WTC11 (cell line): ENCODE data around the gene MGRN1. TPM values are rescaled to one million over a fixed set of nuclear protein-coding genes. Genes with fewer than 3 reads are reported as not detected.

Experiments
- ATAC-seq: fragments of 200-7000 bp; cut with Tn5 transposase; 2 replicates; pipeline ENCODE4 v1.10.0; 2021; ENCODE audit warnings: mild to moderate bottlenecking, moderate library complexity
- CTCF ChIA-PET: fragments of 300-600 bp; sonication (Branson Sonifier 250); formaldehyde crosslinking; loops from one replicate; lab custom pipeline; 2021; ENCODE audit warnings: antibody characterized with exemption; lab: Charles Lee
- POLR2A ChIA-PET: fragments of 350-600 bp; sonication (Branson Sonifier 250); formaldehyde crosslinking; loops from one replicate; lab custom pipeline; 2021; ENCODE audit warnings: antibody characterized with exemption; lab: Charles Lee
- DNase-seq: peaks from one replicate; pipeline ENCODE4 v3.0.0; 2021; ENCODE audit warnings: low spot score
- H3K27ac Mint-ChIP-seq: 2 replicates; pipeline ENCODE4 v1.8.0; 2021; ENCODE audit warnings: mixed read lengths
- H3K27me3 Mint-ChIP-seq: 2 replicates; pipeline ENCODE4 v1.8.0; 2021; ENCODE audit warnings: low read depth, mild to moderate bottlenecking, moderate library complexity, mixed read lengths
- H3K36me3 Mint-ChIP-seq: 2 replicates; pipeline ENCODE4 v1.8.0; 2021; ENCODE audit warnings: mixed read lengths
- H3K4me1 Mint-ChIP-seq: 2 replicates; pipeline ENCODE4 v1.8.0; 2022; ENCODE audit warnings: mixed read lengths
- H3K4me3 Mint-ChIP-seq: 2 replicates; pipeline ENCODE4 v1.8.0; 2021; ENCODE audit warnings: mild to moderate bottlenecking, moderate library complexity, mixed read lengths
- H3K9me3 Mint-ChIP-seq: 2 replicates; pipeline ENCODE4 v1.8.0; 2021; ENCODE audit warnings: mixed read lengths
- AFF4 ChIP-seq: sonication (generic); formaldehyde crosslinking; IDR thresholded peaks from 2 replicates; pipeline ENCODE4 v1.8.1; 2023; ENCODE audit warnings: mild to moderate bottlenecking, missing genetic modification reagents, borderline replicate concordance
- CREM ChIP-seq: sonication (generic); formaldehyde crosslinking; IDR thresholded peaks from 2 replicates; pipeline ENCODE4 v1.8.1; 2022; ENCODE audit warnings: mild to moderate bottlenecking, missing genetic modification reagents, moderate library complexity
- CTCF ChIP-seq: fragments of 200-600 bp; IDR thresholded peaks from 2 replicates; pipeline ENCODE4 v1.8.0; 2022; ENCODE audit warnings: antibody characterized with exemption
- E2F4 ChIP-seq: sonication (generic); formaldehyde crosslinking; IDR thresholded peaks from 2 replicates; pipeline ENCODE4 v1.8.1; 2022; ENCODE audit warnings: low read depth, mild to moderate bottlenecking, moderate library complexity, missing genetic modification reagents, borderline replicate concordance
- ETV6 ChIP-seq: sonication (generic); formaldehyde crosslinking; IDR thresholded peaks from 2 replicates; pipeline ENCODE4 v1.8.1; 2022; ENCODE audit warnings: mild to moderate bottlenecking, missing genetic modification reagents
- FOXJ3 ChIP-seq: sonication (generic); formaldehyde crosslinking; IDR thresholded peaks from 2 replicates; pipeline ENCODE4 v1.9.0; 2021; ENCODE audit warnings: missing genetic modification reagents, mild to moderate bottlenecking, borderline replicate concordance
- GABPB1 ChIP-seq: sonication (generic); formaldehyde crosslinking; IDR thresholded peaks from 2 replicates; pipeline ENCODE4 v1.8.1; 2023; ENCODE audit warnings: mild to moderate bottlenecking, missing genetic modification reagents
- JAZF1 ChIP-seq: fragments of 250-450 bp; sonication (Bioruptor Pico); IDR thresholded peaks from 2 replicates; pipeline ENCODE4 v1.9.0; 2021; ENCODE audit warnings: moderate library complexity, mild to moderate bottlenecking, inconsistent platforms
- KAT7 ChIP-seq: sonication (generic); formaldehyde crosslinking; IDR thresholded peaks from 2 replicates; pipeline ENCODE4 v1.8.1; 2023; ENCODE audit warnings: missing genetic modification reagents, mild to moderate bottlenecking, borderline replicate concordance
- MAX ChIP-seq: sonication (generic); formaldehyde crosslinking; IDR thresholded peaks from 2 replicates; pipeline ENCODE4 v1.8.0; 2022; ENCODE audit warnings: mild to moderate bottlenecking, missing genetic modification reagents
- MXD4 ChIP-seq: fragments of 250-450 bp; sonication (Bioruptor Pico); IDR thresholded peaks from 2 replicates; pipeline ENCODE4 v1.8.0; 2021; ENCODE audit warnings: mild to moderate bottlenecking, moderate library complexity, borderline replicate concordance
- NFE2L1 ChIP-seq: sonication (generic); formaldehyde crosslinking; IDR thresholded peaks from 2 replicates; pipeline ENCODE4 v1.8.1; 2023; ENCODE audit warnings: missing genetic modification reagents
- PRRX2 ChIP-seq: fragments of 250-450 bp; sonication (Bioruptor Pico); IDR thresholded peaks from 2 replicates; pipeline ENCODE4 v1.8.0; 2021; ENCODE audit warnings: mild to moderate bottlenecking
- TEAD4 ChIP-seq: sonication (generic); formaldehyde crosslinking; IDR thresholded peaks from 2 replicates; pipeline ENCODE4 v1.8.0; 2022; ENCODE audit warnings: mild to moderate bottlenecking, missing genetic modification reagents
- USF1 ChIP-seq: sonication (generic); formaldehyde crosslinking; IDR thresholded peaks from 2 replicates; pipeline ENCODE4 v1.8.0; 2022; ENCODE audit warnings: mild to moderate bottlenecking, missing genetic modification reagents
- ZNF317 ChIP-seq: sonication (generic); formaldehyde crosslinking; IDR thresholded peaks from 2 replicates; pipeline ENCODE4 v1.8.1; 2023; ENCODE audit warnings: low read depth, mild to moderate bottlenecking, moderate library complexity, missing genetic modification reagents, borderline replicate concordance
- ZNF396 ChIP-seq: fragments of 250-450 bp; sonication (Bioruptor Pico); IDR thresholded peaks from 2 replicates; pipeline ENCODE4 v1.8.0; 2021; ENCODE audit warnings: mild to moderate bottlenecking, moderate library complexity, borderline replicate concordance
- ZNF532 ChIP-seq: fragments of 250-450 bp; sonication (Bioruptor Pico); IDR thresholded peaks from 2 replicates; pipeline ENCODE4 v1.9.0; 2021; ENCODE audit warnings: mild to moderate bottlenecking, borderline replicate concordance
- total RNA-seq: library from RNA; stranded (reverse); gene quantifications from 3 replicates; pipeline ENCODE4 v1.2.3, GENCODE V29; 2021
- TF ChIP-seq, protein P1 (sequence below): sonication (generic); formaldehyde crosslinking; conservative IDR thresholded peaks from 2 replicates; pipeline ENCODE4 v1.8.1; 2023; ENCODE audit warnings: mild to moderate bottlenecking, low read depth, missing genetic modification reagents, moderate library complexity

The MGRN1 gene
- total RNA-seq, 1 experiment from 2014 or later, result 88.8 TPM

- TF ChIP-seq, protein P1, sequence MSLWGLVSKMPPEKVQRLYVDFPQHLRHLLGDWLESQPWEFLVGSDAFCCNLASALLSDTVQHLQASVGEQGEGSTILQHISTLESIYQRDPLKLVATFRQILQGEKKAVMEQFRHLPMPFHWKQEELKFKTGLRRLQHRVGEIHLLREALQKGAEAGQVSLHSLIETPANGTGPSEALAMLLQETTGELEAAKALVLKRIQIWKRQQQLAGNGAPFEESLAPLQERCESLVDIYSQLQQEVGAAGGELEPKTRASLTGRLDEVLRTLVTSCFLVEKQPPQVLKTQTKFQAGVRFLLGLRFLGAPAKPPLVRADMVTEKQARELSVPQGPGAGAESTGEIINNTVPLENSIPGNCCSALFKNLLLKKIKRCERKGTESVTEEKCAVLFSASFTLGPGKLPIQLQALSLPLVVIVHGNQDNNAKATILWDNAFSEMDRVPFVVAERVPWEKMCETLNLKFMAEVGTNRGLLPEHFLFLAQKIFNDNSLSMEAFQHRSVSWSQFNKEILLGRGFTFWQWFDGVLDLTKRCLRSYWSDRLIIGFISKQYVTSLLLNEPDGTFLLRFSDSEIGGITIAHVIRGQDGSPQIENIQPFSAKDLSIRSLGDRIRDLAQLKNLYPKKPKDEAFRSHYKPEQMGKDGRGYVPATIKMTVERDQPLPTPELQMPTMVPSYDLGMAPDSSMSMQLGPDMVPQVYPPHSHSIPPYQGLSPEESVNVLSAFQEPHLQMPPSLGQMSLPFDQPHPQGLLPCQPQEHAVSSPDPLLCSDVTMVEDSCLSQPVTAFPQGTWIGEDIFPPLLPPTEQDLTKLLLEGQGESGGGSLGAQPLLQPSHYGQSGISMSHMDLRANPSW (CRISPR knock-in tag), result no peak
- TF ChIP-seq AFF4 (CRISPR knock-in tag) (no peak), PRRX2 (no peak)
Measured at GRCh38 chr16:4668313-4668960, 43.8 kb downstream of the MGRN1 start (continued).

DNA sequence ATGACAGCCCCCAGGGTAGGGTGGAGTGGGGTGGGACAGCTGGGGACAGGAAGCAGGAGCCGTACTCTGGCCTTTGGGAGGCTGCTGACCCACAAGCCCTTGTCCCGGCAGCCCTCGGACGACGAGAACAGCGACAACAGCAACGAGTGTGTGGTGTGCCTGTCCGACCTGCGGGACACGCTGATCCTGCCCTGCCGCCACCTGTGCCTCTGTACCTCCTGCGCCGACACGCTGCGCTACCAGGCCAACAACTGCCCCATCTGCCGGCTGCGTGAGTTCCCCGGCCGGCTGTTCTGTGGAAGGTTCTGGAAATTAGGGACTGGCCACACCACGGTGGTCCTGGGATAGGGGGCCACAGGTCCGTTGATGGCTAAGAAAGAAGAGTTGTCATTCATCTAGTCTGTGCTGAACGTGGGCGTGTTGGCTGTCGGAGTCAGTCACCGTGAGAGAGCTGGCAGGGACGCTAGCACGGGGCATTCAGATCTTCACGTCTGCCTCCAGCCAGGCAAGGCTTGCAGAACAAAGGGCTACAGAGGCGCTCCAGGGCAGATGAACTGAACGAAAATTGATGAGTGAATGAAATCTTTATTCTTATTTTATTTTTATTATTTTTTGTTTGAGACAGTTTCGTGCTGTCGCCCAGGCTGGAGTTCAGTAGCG, 48.9 kb downstream of the MGRN1 start:
- Mint-ChIP-seq H3K9me3 (no peaks in the 10 kb centered on the region), H3K27ac (peak overlapping the region; percentile 84), H3K27me3 (no peaks in the 10 kb centered on the region), H3K36me3 (peaks cover 10% of the 10 kb centered on the region; the same call in 1 of the 2 replicates), H3K4me3 (no peak overlapping the region), H3K4me1 (peaks cover 3% of the 10 kb centered on the region; the same call in 1 of the 2 replicates)
- POLR2A ChIA-PET, result no interaction called here
- DNase-seq (no peak), ATAC-seq (no peak)
- CTCF ChIA-PET, result interaction anchor here (1.1 kb wide), 1 partner anchor 10 kb away, joined by 4 read pairs; no protein-coding TSS in a partner anchor
- TF ChIP-seq GABPB1 (no peak), TEAD4 (no peak), CREM (no peak), ZNF532 (CRISPR knock-in tag) (no peak), ETV6 (CRISPR knock-in tag) (no peak), MXD4 (CRISPR knock-in tag) (no peak), JAZF1 (CRISPR knock-in tag) (no peak), E2F4 (CRISPR knock-in tag) (no peak), CTCF (no peak), MAX (no peak), FOXJ3 (no peak), KAT7 (CRISPR knock-in tag) (no peak), NFE2L1 (CRISPR knock-in tag) (no peak), ZNF317 (no peak), ZNF396 (CRISPR knock-in tag) (no peak), USF1 (CRISPR knock-in tag) (no peak)
